Duodenal mucosa (tissue), 2 donors: ENCODE data around the gene FGF21.
A peak's percentile ranks its signal among the peaks of the same experiment; 100 is the strongest.
"Not testable (repeated sequence)": the region's sequence is repeated elsewhere in the genome, so short reads cannot be mapped to it uniquely, and the experiment has no call there.

Experiments
- H3K27ac ChIP-seq: one replicate; pipeline ENCODE4 v1.7.0; 2013; ENCODE audit warnings: low read depth, low read length
- H3K27me3 ChIP-seq, 2 donors: one replicate each; pipeline ENCODE4 v1.7.0; 2013; ENCODE audit warnings: low read length in 2 of 2, control low read depth in 1 of 2; ENCODE audit not compliant: insufficient read depth in 2 of 2, control insufficient read depth in 1 of 2
- H3K36me3 ChIP-seq, 2 donors: one replicate each; pipeline ENCODE4 v1.7.0; 2013; ENCODE audit warnings: low read length in 2 of 2, control low read depth in 1 of 2; ENCODE audit not compliant: insufficient read depth in 2 of 2, control insufficient read depth in 1 of 2
- H3K4me1 ChIP-seq, 2 donors: one replicate each; pipeline ENCODE4 v1.7.0; 2013; ENCODE audit warnings: low read length in 2 of 2, control low read depth in 1 of 2; ENCODE audit not compliant: insufficient read depth in 2 of 2, control insufficient read depth in 1 of 2
- H3K4me3 ChIP-seq, 2 donors: one replicate each; pipeline ENCODE4 v1.7.0; 2013; ENCODE audit warnings: low read length in 2 of 2, low read depth in 1 of 2
- H3K9ac ChIP-seq, 2 donors: one replicate each; pipeline ENCODE4 v1.7.0; 2013; ENCODE audit warnings: low read length in 2 of 2, low read depth in 1 of 2
- H3K9me3 ChIP-seq, 2 donors: one replicate each; pipeline ENCODE4 v1.7.0; 2013; ENCODE audit warnings: low read length in 2 of 2, control low read depth in 1 of 2; ENCODE audit not compliant: control insufficient read depth in 1 of 2

FGF21 gene

DNA sequence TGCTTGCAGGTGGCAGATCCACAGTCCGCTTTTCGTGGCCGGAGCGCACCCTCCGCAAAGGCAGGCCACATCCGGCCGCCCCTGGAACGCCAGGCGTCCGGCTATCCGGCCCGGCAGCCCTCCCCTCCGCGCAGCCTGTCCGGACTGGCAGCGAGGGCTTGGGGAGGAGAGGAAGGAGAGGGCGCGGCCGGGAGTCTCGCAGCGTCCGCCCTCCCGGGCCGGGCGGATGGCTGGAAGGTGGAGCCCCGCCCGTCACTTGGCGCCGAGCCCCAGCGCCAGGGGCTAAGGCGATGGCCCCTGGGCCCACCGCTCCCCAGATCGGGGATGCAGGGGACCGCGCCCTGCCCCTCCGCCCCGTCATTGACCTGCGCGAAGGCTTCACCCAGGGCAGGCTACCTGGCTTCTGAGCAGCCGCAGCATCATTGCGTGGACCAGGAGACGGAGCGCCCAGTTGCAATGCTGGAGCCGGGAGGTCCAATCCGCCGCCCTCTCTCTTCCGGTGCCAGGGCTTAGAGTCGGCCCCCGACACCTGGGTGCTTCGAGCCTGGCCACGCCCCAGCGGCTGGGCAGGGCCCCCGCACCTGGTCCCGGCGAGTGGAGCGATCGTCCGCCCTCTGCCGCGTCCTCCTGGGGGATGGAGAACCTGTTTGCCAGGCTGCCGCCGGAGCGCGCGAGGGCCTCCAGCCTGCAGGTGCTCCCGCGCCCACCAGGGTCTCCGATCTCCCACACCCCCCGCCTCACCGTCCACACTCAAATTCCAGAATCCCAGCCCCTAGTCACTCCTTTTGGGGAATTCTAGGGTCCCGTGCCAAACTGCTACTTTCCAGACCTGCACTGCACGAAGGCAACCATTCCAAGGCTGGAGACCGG is 2.6 kb upstream of the FGF21 start, which contains the start of gene FUT1:
Gene FUT1 (minus strand): TSS at position 146 of the 870 bp plus-strand sequence. CDS start 1,360 bp downstream, outside the sequence.
- peaks cover 5 to 15% of the 10 kb centered on the region in 2 donors for H3K4me1 ChIP-seq
- H3K4me3 ChIP-seq = peak within 1 kb of the TSS; percentile 34 to 59
- H3K36me3 ChIP-seq = peaks cover 0 to 4% of the 10 kb centered on the region in 2 donors
- H3K9ac ChIP-seq = peak within 1 kb of the TSS; percentile 23 to 64
- peak within 1 kb of the TSS; percentile 26 for H3K27ac ChIP-seq
- no peaks in the 10 kb centered on the region for H3K9me3 ChIP-seq
- H3K27me3 ChIP-seq = peaks cover 0 to 3% of the 10 kb centered on the region in 2 donors

DNA sequence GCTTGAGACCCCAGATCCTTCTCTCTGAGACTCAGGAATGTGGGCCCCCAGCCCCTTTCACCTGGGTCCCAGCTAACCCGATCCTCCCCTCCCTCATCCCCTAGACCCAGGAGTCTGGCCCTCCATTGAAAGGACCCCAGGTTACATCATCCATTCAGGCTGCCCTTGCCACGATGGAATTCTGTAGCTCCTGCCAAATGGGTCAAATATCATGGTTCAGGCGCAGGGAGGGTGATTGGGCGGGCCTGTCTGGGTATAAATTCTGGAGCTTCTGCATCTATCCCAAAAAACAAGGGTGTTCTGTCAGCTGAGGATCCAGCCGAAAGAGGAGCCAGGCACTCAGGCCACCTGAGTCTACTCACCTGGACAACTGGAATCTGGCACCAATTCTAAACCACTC is 463 bp downstream of the FGF21 start:
- peaks cover 0 to 2% of the 10 kb centered on the region in 2 donors for H3K27me3 ChIP-seq
- no peaks in the 10 kb centered on the region for H3K9me3 ChIP-seq
- H3K4me3 ChIP-seq = no peak overlapping the region

DNA sequence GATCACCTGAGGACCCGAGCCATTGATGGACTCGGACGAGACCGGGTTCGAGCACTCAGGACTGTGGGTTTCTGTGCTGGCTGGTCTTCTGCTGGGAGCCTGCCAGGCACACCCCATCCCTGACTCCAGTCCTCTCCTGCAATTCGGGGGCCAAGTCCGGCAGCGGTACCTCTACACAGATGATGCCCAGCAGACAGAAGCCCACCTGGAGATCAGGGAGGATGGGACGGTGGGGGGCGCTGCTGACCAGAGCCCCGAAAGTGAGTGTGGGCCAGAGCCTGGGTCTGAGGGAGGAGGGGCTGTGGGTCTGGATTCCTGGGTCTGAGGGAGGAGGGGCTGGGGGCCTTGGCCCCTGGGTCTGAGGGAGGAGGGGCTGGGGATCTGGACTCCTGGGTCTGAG is 888 bp downstream of the FGF21 start:
- Histone ChIP-seq H3K4me1 (peaks cover 5 to 15% of the 10 kb centered on the region in 2 donors), H3K4me3 (no peak overlapping the region), H3K27me3 (no peaks in the 10 kb centered on the region), H3K27ac (no peak overlapping the region), H3K9me3 (no peaks in the 10 kb centered on the region), H3K9ac (no peak overlapping the region), H3K36me3 (no peaks in the 10 kb centered on the region)

More for the DNA sequence above, 463 bp downstream of the FGF21 start:
- Histone ChIP-seq H3K9ac (no peak overlapping the region), H3K27ac (no peak overlapping the region), H3K36me3 (no peaks in the 10 kb centered on the region), H3K4me1 (peaks cover 5 to 15% of the 10 kb centered on the region in 2 donors)

DNA sequence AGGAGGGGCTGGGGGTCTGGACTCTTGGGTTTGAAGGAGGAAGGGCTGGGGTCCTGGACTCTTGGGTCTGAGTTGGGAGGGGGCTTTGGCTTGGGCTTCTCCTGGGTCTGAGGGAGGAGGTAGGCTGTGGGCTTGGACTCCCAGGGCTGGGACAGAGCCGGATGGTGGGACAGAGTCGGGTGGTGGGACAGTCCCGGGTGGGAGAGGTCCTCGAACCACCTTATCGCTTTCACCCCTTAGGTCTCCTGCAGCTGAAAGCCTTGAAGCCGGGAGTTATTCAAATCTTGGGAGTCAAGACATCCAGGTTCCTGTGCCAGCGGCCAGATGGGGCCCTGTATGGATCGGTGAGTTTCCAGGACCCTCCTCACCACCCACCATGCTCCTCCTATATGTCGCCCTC is 1.4 kb downstream of the FGF21 start:
- H3K4me3 ChIP-seq = no peak overlapping the region
- no peak overlapping the region for H3K27ac ChIP-seq
- H3K36me3 ChIP-seq = no peaks in the 10 kb centered on the region
- H3K9me3 ChIP-seq = no peaks in the 10 kb centered on the region
- H3K27me3 ChIP-seq = no peaks in the 10 kb centered on the region
- no peak overlapping the region for H3K9ac ChIP-seq
- H3K4me1 ChIP-seq = peaks cover 5 to 15% of the 10 kb centered on the region in 2 donors

DNA sequence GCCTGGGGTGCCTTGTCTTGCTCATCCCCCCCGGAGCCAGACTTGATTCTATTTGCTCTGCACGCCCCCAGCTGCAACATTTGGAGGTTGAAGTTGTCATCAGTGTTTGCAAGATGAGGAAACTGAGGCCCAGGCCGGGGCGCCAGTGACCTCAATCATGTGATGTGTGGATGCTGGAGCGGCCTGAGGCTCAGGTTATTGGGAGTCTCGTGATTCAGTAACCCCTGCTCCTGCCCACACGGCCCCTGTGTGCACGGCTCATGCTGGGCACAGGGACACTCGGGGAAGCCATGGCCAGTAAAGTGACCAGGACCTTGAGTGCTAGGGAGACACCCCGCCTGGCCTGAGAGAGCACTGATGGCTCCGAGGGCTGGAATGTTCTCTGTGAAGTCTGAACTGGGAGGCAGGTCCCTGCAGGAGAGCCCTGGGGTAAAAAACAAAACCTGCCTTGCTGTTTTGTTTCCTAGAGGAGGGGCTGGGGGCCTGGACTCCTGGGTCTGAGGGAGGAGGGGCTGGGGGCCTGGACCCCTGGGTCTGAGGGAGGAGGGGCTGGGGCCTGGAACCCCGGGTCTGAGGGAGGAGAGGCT is 1.9 kb downstream of the FGF21 start:
- Histone ChIP-seq H3K9me3 (no peaks in the 10 kb centered on the region), H3K27me3 (no peaks in the 10 kb centered on the region), H3K36me3 (no peaks in the 10 kb centered on the region), H3K4me3 (no peak overlapping the region), H3K4me1 (peaks cover 5 to 11% of the 10 kb centered on the region in 2 donors), H3K9ac (no peak overlapping the region), H3K27ac (no peak overlapping the region)

DNA sequence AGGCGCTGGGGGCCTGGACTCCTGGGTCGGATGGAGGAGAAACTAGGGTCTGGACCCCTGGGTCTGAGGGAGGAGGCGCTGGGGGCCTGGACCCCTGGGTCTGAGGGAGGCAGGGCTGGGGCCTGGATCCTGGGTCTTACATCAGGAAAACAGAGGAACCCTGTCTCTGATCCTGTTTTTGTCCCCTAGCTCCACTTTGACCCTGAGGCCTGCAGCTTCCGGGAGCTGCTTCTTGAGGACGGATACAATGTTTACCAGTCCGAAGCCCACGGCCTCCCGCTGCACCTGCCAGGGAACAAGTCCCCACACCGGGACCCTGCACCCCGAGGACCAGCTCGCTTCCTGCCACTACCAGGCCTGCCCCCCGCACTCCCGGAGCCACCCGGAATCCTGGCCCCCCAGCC is 2.4 kb downstream of the FGF21 start:
- Histone ChIP-seq H3K27me3 (no peaks in the 10 kb centered on the region), H3K9me3 (no peaks in the 10 kb centered on the region), H3K9ac (no peak overlapping the region), H3K4me3 (no peak overlapping the region), H3K27ac (no peak overlapping the region), H3K4me1 (peaks cover 5 to 6% of the 10 kb centered on the region in 2 donors), H3K36me3 (no peaks in the 10 kb centered on the region)

DNA sequence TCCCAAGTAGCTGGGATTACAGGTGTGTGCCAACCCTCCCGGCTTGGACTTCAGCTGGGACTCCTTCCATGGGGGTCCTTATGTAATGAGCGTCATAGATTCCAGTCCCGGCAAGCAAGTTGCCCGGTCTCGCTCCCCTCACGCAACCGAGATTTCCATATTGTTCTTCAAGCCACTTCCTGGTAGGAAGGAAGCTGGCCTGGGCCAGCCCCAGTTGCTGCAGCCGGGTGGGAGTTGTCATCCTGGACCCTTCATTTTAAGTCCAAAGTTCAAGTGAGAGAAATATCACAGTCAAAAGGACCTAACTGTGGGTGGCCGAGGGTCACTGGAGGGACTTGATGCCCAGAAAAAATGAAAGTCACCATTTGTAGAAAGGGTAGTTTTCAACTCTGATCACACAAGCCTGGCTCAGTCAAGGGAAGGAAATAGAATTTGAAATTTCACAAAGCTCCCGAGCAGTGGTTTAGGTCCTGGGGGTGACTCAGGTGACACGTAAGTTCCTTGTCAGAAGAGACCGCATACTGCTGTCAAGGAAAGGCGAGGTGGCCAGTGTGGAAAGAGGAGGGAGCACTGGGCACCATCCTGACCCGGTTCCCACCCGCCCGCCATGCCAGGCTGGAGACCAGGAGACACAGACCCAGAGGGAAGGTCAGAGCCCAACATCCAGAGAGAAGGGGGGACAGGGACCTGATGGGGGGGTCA is 5.3 kb downstream of the FGF21 start:
- no peak overlapping the region for H3K4me3 ChIP-seq
- no peak overlapping the region for H3K27ac ChIP-seq
- H3K9ac ChIP-seq = no peak overlapping the region
- H3K27me3 ChIP-seq = no peaks in the 10 kb centered on the region
- H3K36me3 ChIP-seq = no peaks in the 10 kb centered on the region
- no peaks in the 10 kb centered on the region for H3K4me1 ChIP-seq
- no peaks in the 10 kb centered on the region for H3K9me3 ChIP-seq

DNA sequence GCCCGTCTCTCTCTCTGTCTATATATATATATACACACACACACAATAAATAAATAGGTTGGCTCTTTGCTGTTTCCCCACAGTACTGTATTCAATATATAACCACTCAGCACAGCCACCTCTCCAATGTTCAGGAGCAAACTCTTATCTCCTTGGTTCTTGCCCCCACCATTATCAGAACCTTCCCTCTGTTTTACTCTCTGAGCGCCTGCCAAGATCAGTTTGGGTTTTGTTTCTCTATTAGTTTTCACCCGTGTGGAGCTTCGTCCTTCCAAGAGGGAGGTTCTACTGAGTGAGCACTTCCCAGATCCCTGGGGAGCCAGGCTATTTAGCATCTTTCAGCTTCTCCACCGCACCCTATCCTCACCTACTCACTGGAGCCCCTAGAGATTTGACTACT is 10.5 kb downstream of the FGF21 start:
- not testable (repeated sequence) for H3K9ac ChIP-seq, H3K27me3 ChIP-seq, H3K4me3 ChIP-seq, H3K9me3 ChIP-seq, H3K36me3 ChIP-seq, H3K4me1 ChIP-seq, H3K27ac ChIP-seq

DNA sequence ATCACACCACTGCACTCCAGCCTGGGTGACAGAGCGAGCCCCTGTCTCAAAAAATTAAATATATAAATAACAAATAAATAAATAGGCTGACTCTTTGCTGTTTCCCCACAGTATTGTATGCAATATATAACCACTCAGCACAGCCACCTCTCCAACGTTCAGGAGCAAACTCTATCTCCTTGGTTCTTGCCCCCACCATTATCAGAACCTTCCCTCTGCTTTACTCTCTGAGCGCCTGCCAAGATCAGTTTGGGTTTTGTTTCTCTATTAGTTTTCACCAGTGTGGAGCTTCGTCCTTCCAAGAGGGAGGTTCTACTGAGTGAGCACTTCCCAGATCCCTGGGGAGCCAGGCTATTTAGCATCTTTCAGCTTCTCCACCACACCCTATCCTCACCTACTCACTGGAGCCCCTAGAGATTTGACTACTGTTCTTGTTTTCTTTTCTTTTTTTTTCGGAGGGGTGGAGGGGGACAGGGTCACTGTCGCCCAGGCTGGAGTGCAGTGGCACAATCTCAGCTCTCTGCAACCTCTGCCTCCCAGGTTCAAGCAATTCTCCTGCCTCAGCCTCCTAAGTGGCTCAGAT is 12.9 kb downstream of the FGF21 start:
- not testable (repeated sequence) for H3K9me3 ChIP-seq, H3K4me1 ChIP-seq, H3K27me3 ChIP-seq, H3K27ac ChIP-seq, H3K9ac ChIP-seq, H3K36me3 ChIP-seq, H3K4me3 ChIP-seq
